ENCODE results near the gene SPINT1.

Gene SPINT1

DNA sequence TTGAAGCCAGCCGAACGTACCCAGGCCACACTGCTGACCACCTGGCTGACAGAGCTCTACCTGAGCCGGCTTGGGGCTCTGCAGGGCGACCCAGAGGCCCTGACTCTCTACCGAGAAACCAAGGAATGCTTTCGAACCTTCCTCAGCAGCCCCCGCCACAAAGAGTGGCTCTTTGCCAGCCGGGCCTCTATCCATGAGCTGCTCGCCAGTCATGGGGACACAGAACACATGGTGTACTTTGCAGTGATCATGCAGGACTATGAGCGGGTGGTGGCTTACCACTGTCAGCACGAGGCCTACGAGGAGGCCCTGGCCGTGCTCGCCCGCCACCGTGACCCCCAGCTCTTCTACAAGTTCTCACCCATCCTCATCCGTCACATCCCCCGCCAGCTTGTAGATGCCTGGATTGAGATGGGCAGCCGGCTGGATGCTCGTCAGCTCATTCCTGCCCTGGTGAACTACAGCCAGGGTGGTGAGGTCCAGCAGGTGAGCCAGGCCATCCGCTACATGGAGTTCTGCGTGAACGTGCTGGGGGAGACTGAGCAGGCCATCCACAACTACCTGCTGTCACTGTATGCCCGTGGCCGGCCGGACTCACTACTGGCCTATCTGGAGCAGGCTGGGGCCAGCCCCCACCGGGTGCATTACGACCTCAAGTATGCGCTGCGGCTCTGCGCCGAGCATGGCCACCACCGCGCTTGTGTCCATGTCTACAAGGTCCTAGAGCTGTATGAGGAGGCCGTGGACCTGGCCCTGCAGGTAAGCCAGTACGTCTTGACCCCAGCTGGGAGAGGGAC is 56.6 kb downstream of the SPINT1 start:
- no peak overlapping the region for H3K27ac ChIP-seq
- no peak for DNase-seq
- TF ChIP-seq, protein P1, sequence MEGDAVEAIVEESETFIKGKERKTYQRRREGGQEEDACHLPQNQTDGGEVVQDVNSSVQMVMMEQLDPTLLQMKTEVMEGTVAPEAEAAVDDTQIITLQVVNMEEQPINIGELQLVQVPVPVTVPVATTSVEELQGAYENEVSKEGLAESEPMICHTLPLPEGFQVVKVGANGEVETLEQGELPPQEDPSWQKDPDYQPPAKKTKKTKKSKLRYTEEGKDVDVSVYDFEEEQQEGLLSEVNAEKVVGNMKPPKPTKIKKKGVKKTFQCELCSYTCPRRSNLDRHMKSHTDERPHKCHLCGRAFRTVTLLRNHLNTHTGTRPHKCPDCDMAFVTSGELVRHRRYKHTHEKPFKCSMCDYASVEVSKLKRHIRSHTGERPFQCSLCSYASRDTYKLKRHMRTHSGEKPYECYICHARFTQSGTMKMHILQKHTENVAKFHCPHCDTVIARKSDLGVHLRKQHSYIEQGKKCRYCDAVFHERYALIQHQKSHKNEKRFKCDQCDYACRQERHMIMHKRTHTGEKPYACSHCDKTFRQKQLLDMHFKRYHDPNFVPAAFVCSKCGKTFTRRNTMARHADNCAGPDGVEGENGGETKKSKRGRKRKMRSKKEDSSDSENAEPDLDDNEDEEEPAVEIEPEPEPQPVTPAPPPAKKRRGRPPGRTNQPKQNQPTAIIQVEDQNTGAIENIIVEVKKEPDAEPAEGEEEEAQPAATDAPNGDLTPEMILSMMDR (IDR thresholded peaks at IDR 0.05; ENCODE audit: low read depth, low read length, missing control alignments) = no peak
- no peaks in the 10 kb centered on the region for H3K27me3 ChIP-seq (replicated peaks)
- in situ Hi-C loops (cut with HindIII; ENCODE audit: low pct_ligation_motif_present, low sequenced_read_pairs) = loop anchor here (25.0 kb wide), 1 partner anchor 112 kb away; no protein-coding TSS in a partner anchor
- peaks cover 61% of the 10 kb centered on the region for H3K36me3 ChIP-seq (replicated peaks)
- no peak overlapping the region for H3K4me3 ChIP-seq (ENCODE audit: low read depth, low read length)

DNA sequence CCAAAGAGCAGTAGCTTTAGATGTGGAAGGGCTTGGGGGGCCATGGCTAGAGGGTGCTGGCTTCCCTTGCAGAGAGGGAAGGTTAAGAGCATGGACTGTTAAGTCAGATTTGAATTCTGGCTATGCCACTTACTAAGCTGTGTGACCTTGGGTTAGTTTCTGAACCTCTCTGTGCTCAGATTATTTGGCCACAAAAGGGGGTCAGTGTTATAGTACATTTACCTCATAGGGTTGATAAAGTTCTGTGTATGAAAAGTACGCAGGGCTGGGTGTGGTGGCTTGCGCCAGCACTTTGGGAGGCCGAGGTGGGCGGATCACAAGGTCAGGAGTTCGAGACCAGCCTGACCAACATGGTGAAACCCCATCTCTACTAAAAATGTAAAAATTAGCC is 57.2 kb downstream of the SPINT1 start:
- TF ChIP-seq, protein P1 (IDR thresholded peaks at IDR 0.05; ENCODE audit: low read depth, low read length, missing control alignments) = no peak
- no peaks in the 10 kb centered on the region for H3K27me3 ChIP-seq (replicated peaks)
- in situ Hi-C loops (cut with HindIII; ENCODE audit: low pct_ligation_motif_present, low sequenced_read_pairs) = loop anchor here (25.0 kb wide), 1 partner anchor 111 kb away; no protein-coding TSS in a partner anchor
- DNase-seq = no peak
- no peak overlapping the region for H3K4me3 ChIP-seq (ENCODE audit: low read depth, low read length)
- peaks cover 58% of the 10 kb centered on the region for H3K36me3 ChIP-seq (replicated peaks)
- H3K27ac ChIP-seq = no peak overlapping the region

DNA sequence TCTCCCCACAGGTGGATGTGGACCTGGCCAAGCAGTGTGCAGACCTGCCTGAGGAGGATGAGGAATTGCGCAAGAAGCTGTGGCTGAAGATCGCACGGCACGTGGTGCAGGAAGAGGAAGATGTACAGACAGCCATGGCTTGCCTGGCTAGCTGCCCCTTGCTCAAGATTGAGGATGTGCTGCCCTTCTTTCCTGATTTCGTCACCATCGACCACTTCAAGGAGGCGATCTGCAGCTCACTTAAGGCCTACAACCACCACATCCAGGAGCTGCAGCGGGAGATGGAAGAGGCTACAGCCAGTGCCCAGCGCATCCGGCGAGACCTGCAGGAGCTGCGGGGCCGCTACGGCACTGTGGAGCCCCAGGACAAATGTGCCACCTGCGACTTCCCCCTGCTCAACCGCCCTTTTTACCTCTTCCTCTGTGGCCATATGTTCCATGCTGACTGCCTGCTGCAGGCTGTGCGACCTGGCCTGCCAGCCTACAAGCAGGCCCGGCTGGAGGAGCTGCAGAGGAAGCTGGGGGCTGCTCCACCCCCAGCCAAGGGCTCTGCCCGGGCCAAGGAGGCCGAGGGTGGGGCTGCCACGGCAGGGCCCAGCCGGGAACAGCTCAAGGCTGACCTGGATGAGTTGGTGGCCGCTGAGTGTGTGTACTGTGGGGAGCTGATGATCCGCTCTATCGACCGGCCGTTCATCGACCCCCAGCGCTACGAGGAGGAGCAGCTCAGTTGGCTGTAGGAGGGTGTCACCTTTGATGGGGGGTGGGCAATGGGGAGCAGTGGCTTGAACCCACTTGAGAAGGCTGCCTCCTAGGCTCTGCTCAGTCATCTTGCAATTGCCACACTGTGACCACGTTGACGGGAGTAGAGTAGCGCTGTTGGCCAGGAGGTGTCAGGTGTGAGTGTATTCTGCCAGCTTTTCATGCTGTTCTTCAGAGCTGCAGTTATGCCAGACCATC is 59.0 kb downstream of the SPINT1 start:
- in situ Hi-C loops (cut with HindIII; ENCODE audit: low pct_ligation_motif_present, low sequenced_read_pairs) = loop anchor here (25.0 kb wide), 1 partner anchor 109 kb away; no protein-coding TSS in a partner anchor
- Histone ChIP-seq H3K4me3 (ENCODE audit: low read depth, low read length) (no peak overlapping the region), H3K27ac (no peak overlapping the region), H3K27me3 (replicated peaks) (no peaks in the 10 kb centered on the region), H3K36me3 (replicated peaks) (peaks cover 47% of the 10 kb centered on the region)
- DNase-seq = no peak
- TF ChIP-seq, protein P1 (IDR thresholded peaks at IDR 0.05; ENCODE audit: low read depth, low read length, missing control alignments) = no peak

DNA sequence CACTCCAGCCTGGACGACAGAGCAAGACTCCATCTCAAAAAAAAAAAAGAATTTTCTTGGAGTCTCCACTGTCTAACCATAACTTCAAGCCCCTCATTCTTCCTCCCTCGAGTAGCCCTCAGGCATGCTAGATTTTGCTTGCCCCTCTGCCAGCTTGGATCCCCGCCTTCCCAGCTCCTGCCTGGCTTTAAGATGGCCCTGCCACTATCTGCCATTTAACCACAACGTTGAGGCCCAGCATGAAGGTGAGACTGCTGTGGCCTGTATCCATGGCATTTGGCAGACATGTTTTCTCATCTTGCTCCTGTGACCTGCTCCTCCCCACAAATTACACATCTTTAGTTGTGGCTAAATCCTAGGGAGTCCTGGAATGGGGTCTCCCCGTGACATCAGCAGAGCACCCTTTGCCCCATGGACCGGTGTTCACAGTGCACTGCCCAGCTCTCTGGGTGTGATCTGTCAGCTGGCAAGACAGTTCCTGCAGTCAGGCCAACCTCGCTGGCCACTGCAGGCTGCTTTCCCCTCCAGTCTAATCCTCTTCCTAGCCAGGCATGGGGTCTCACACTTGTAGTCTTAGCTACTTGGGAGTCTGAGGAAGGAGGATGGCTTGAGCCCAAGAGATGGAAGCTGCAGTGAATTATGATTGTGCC is 60.8 kb downstream of the SPINT1 start:
- in situ Hi-C loops (cut with HindIII; ENCODE audit: low pct_ligation_motif_present, low sequenced_read_pairs) = loop anchor here (25.0 kb wide), 1 partner anchor 108 kb away; no protein-coding TSS in a partner anchor
- TF ChIP-seq, protein P1 (IDR thresholded peaks at IDR 0.05; ENCODE audit: low read depth, low read length, missing control alignments) = no peak
- H3K4me3 ChIP-seq (ENCODE audit: low read depth, low read length) = no peak overlapping the region
- peaks cover 34% of the 10 kb centered on the region for H3K36me3 ChIP-seq (replicated peaks)
- no peak overlapping the region for H3K27ac ChIP-seq
- no peak for DNase-seq
- no peaks in the 10 kb centered on the region for H3K27me3 ChIP-seq (replicated peaks)

Measured in brain microvascular endothelial cell (primary cell).